HepG2 (cell line): Measurements from ENCODE around the gene ALOXE3. TPM values are rescaled to one million over a fixed set of nuclear protein-coding genes. Genes with fewer than 3 reads are reported as not detected.

Experiments used
- ATAC-seq: fragments of 200-7000 bp; cut with Tn5 transposase; 3 replicates; pipeline ENCODE4 v1.9.1; 2020; ENCODE audit warnings: mild to moderate bottlenecking, moderate library complexity
- BruUV-seq: library from RNA; stranded (reverse); fragments of 400-500 nt; replicated peaks from 2 replicates; lab custom pipeline; 2021; lab: Mats Ljungman, UMichigan
- CTCF ChIA-PET: fragments of 300-600 bp; formaldehyde crosslinking; extraction: SDS; loops from one replicate; lab custom pipeline; 2021; ENCODE audit warnings: low total read pairs, inconsistent platforms, low intra/inter-chr PET ratio; lab: Yijun Ruan, JAX
- POLR2A ChIA-PET: fragments of 350-600 bp; sonication (Branson Sonifier 250); formaldehyde crosslinking; loops from one replicate; lab custom pipeline; 2020; ENCODE audit warnings: antibody characterized with exemption, inconsistent platforms; lab: Yijun Ruan, JAX
- DNase-seq: peaks from one replicate; pipeline ENCODE4 v3.0.0-alpha.2; 2015; ENCODE audit warnings: low spot score
- FAIRE-seq: peaks from 3 replicates; lab custom pipeline; 2011; peaks lifted over from hg19 to GRCh38; lab: Jason Lieb, UNC
- H2AFZ ChIP-seq: one replicate; pipeline ENCODE4 v1.6.1; 2011; ENCODE audit warnings: low read length, inconsistent platforms
- H3K27ac ChIP-seq: fragments of 300-600 bp; 3 replicates; pipeline ENCODE4 v1.8.0; 2011; ENCODE audit warnings: mixed run types, mild to moderate bottlenecking, mixed read lengths, low read length, inconsistent platforms; ENCODE audit not compliant: insufficient read depth; ENCODE audit errors: extremely low read length
- H3K27me3 ChIP-seq, 2 experiments: fragments of 200-600 bp in 1 of 2; 2 replicates in 1 of 2; 3 replicates in 1 of 2; pipeline versions ENCODE4 v1.6.0 to v1.8.0; 2011; ENCODE audit warnings: low read length in 2 of 2, mild to moderate bottlenecking in 2 of 2, moderate library complexity in 2 of 2, inconsistent platforms in 1 of 2; ENCODE audit not compliant: insufficient read depth in 2 of 2, control insufficient read depth in 1 of 2
- H3K36me3 ChIP-seq, 2 experiments: fragments of 200-600 bp in 1 of 2; replicated peaks in 1 of 2; 2 replicates in 1 of 2; 3 replicates in 1 of 2; pipeline versions ENCODE4 v1.5.1 to v1.8.0; 2011; ENCODE audit warnings: low read length in 2 of 2, inconsistent platforms in 1 of 2; ENCODE audit not compliant: insufficient read depth in 2 of 2, control insufficient read depth in 1 of 2
- H3K4me1 ChIP-seq: 2 replicates; pipeline ENCODE4 v1.5.1; 2012; ENCODE audit warnings: low read length, inconsistent platforms; ENCODE audit not compliant: insufficient read depth
- H3K4me2 ChIP-seq: 2 replicates; pipeline ENCODE4 v1.6.0; 2011; ENCODE audit warnings: low read depth, low read length, inconsistent platforms
- H3K4me3 ChIP-seq, 3 experiments: fragments of 200-600 bp in 1 of 3; sonication (generic), shearing (Covaris generic) in 1 of 3; replicated peaks in 1 of 3; 2 replicates each; pipeline ENCODE4 v1.5.1; 2011 to 2016; ENCODE audit warnings: low read length in 3 of 3, inconsistent platforms in 2 of 3, low read depth in 2 of 3, mild to moderate bottlenecking in 2 of 3, control low read depth in 1 of 3, mixed read lengths in 1 of 3; ENCODE audit not compliant: insufficient read depth in 1 of 3
- H3K79me2 ChIP-seq: one replicate; pipeline ENCODE4 v1.6.1; 2011; ENCODE audit warnings: low read length, inconsistent platforms; ENCODE audit not compliant: insufficient read depth
- H3K9ac ChIP-seq: 2 replicates; pipeline ENCODE4 v1.6.0; 2011; ENCODE audit warnings: mild to moderate bottlenecking, low read depth, low read length, inconsistent platforms; ENCODE audit not compliant: insufficient read depth
- H3K9me3 ChIP-seq: 2 replicates; pipeline ENCODE4 v1.5.1; 2012; ENCODE audit warnings: mild to moderate bottlenecking, low read length
- H4K20me1 ChIP-seq: 2 replicates; pipeline ENCODE4 v1.6.0; 2011; ENCODE audit warnings: inconsistent platforms, mild to moderate bottlenecking, low read length, moderate library complexity; ENCODE audit not compliant: insufficient read depth
- ADNP ChIP-seq: sonication (generic); formaldehyde crosslinking; IDR thresholded peaks from 2 replicates; pipeline ENCODE4 v1.4.0; 2020; ENCODE audit warnings: missing genetic modification reagents
- JUNB ChIP-seq: sonication (generic); formaldehyde crosslinking; IDR thresholded peaks from 2 replicates; pipeline ENCODE4 v1.8.0; 2022; ENCODE audit warnings: missing genetic modification reagents, mild to moderate bottlenecking, borderline replicate concordance
- MED8 ChIP-seq: sonication (generic); formaldehyde crosslinking; IDR thresholded peaks from 2 replicates; pipeline ENCODE4 v1.8.1; 2023; ENCODE audit warnings: mild to moderate bottlenecking, missing genetic modification reagents; ENCODE audit not compliant: insufficient replicate concordance
- U2AF2 ChIP-seq: fragments of 200-400 bp; formaldehyde crosslinking; IDR thresholded peaks from 2 replicates; pipeline ENCODE4 v1.6.1; 2017; ENCODE audit warnings: low read depth, mild to moderate bottlenecking, low read length
- ZNF10 ChIP-seq: sonication (generic); formaldehyde crosslinking; IDR thresholded peaks from 2 replicates; pipeline ENCODE4 v1.4.0; 2020; ENCODE audit warnings: mild to moderate bottlenecking, low read depth, missing genetic modification reagents, borderline replicate concordance
- ZNF484 ChIP-seq: sonication (generic); formaldehyde crosslinking; IDR thresholded peaks from 2 replicates; pipeline ENCODE4 v1.5.1; 2020; ENCODE audit warnings: mild to moderate bottlenecking, low read depth, missing genetic modification reagents, borderline replicate concordance
- WGBS: methylation state at CpG from one replicate; pipeline ENCODE4 v1.1.6; 2017; ENCODE audit warnings: low lambda C conversion rate; 5-methylcytosine and 5-hydroxymethylcytosine counted together
- in situ Hi-C: cut with HindIII; loops from 2 replicates; pipeline ENCODE4 v1.10.0; 2017; ENCODE audit warnings: low pct_unique_long_range_greater_than_20kb; ENCODE audit not compliant: extremely low pct_ligation_motif_present
- intact Hi-C: fragments of 100-400 bp; cut with micrococcal nuclease; formaldehyde crosslinking; loops from one replicate; pipeline ENCODE4 v1.10.0; 2022; ENCODE audit not compliant: unreplicated experiment
- polyA plus RNA-seq, 8 experiments: library from polyadenylated mRNA; depleted of rRNA in 3 of 8; stranded (reverse) in 7 of 8; unstranded in 1 of 8; fragments of >200 nt; fragmentation: Illumina TruSeq in 4 of 8; extraction: Trizol in 4 of 8; gene quantifications; 2 replicates each; pipeline versions ENCODE4 v1.2.1 to v1.2.3, GENCODE V29; 2011 to 2016; ENCODE audit warnings: low read depth in 4 of 8, missing spikeins in 1 of 8, mixed read lengths in 1 of 8; ENCODE audit not compliant: insufficient read depth in 1 of 8
- total RNA-seq, 5 experiments: library from RNA; depleted of rRNA; stranded (reverse); fragments of >200 nt; fragmentation: Illumina TruSeq; extraction: Trizol; gene quantifications; 2 replicates each; pipeline ENCODE4 v1.2.3, GENCODE V29; 2016; ENCODE audit warnings: low read depth in 1 of 5
- TF ChIP-seq, protein P1 (sequence below): sonication (generic); formaldehyde crosslinking; IDR thresholded peaks from 2 replicates; pipeline ENCODE4 v1.5.1; 2020; ENCODE audit warnings: mild to moderate bottlenecking, missing genetic modification reagents, moderate library complexity
- TF ChIP-seq, protein P2 (sequence below): sonication (generic); formaldehyde crosslinking; IDR thresholded peaks from 2 replicates; pipeline ENCODE4 v1.5.1; 2020; ENCODE audit warnings: mild to moderate bottlenecking, missing genetic modification reagents, moderate library complexity

ALOXE3 gene
- total and polyA plus RNA-seq, 2 of the 13 experiments (the other 11 are each of a cell fraction or from before 2014, with no cell fraction given) = 0.07 TPM; not detected in 1

DNA sequence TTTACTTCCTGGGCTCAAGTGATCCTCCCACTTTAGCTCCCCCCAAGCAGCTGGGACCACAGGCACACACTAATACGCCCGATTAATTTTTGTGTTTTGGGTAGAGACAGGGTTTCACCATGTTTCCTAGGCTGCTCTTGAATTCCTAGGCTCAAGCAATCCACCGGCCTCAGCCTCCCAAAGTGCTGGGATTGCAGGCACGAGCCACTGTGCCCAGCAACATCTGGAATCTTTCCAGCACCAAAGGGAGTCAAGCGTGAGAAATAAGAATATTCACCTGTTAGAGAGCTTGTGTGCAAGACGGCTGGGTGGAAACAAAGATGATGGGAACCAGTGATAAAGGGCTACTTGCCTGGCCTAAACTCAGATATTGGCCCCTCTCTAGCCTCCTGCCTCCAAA lies 16.6 kb downstream of the ALOXE3 start (continued):
- TF ChIP-seq, protein P1, sequence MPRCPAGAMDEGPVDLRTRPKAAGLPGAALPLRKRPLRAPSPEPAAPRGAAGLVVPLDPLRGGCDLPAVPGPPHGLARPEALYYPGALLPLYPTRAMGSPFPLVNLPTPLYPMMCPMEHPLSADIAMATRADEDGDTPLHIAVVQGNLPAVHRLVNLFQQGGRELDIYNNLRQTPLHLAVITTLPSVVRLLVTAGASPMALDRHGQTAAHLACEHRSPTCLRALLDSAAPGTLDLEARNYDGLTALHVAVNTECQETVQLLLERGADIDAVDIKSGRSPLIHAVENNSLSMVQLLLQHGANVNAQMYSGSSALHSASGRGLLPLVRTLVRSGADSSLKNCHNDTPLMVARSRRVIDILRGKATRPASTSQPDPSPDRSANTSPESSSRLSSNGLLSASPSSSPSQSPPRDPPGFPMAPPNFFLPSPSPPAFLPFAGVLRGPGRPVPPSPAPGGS (CRISPR knock-in tag) = no peak
- TF ChIP-seq, protein P2, sequence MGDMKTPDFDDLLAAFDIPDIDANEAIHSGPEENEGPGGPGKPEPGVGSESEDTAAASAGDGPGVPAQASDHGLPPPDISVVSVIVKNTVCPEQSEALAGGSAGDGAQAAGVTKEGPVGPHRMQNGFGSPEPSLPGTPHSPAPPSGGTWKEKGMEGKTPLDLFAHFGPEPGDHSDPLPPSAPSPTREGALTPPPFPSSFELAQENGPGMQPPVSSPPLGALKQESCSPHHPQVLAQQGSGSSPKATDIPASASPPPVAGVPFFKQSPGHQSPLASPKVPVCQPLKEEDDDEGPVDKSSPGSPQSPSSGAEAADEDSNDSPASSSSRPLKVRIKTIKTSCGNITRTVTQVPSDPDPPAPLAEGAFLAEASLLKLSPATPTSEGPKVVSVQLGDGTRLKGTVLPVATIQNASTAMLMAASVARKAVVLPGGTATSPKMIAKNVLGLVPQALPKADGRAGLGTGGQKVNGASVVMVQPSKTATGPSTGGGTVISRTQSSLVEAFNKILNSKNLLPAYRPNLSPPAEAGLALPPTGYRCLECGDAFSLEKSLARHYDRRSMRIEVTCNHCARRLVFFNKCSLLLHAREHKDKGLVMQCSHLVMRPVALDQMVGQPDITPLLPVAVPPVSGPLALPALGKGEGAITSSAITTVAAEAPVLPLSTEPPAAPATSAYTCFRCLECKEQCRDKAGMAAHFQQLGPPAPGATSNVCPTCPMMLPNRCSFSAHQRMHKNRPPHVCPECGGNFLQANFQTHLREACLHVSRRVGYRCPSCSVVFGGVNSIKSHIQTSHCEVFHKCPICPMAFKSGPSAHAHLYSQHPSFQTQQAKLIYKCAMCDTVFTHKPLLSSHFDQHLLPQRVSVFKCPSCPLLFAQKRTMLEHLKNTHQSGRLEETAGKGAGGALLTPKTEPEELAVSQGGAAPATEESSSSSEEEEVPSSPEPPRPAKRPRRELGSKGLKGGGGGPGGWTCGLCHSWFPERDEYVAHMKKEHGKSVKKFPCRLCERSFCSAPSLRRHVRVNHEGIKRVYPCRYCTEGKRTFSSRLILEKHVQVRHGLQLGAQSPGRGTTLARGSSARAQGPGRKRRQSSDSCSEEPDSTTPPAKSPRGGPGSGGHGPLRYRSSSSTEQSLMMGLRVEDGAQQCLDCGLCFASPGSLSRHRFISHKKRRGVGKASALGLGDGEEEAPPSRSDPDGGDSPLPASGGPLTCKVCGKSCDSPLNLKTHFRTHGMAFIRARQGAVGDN (CRISPR knock-in tag) = no peak
- no peak for TF ChIP-seq ADNP
- TF ChIP-seq ZNF484 (CRISPR knock-in tag) = no peak
- TF ChIP-seq MED8 (CRISPR knock-in tag) = no peak

DNA sequence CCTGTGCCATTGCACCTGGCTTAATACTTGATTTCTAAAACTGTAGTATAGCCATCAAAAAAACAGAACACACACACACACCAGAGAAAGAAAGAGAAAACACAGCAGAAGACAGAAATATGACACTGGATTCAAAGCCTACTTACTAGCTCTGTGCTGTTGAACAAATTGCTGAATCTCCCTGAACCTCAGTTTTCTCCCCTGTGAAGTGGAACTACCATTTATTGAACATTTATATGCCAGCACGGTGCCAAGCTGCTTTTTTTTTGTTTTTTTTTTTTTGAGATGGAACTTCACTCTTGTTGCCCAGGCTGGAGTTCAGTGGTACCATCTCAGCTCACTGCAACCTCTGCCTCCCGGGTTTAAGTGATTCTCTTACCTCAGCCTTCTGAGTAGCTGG lies 17.6 kb downstream of the ALOXE3 start:
- ATAC-seq = no peak
- ChIA-PET POLR2A (no interaction called here), CTCF (no interaction called here)
- DNase-seq = no peak
- no peak for FAIRE-seq
- TF ChIP-seq JUNB (CRISPR knock-in tag) = no peak
- TF ChIP-seq U2AF2 = no peak
- no peak for TF ChIP-seq ZNF10
- in situ Hi-C loops (no loop called here), intact Hi-C loops (no loop called here)
- H3K9ac ChIP-seq = no peak overlapping the region
- H3K4me1 ChIP-seq = no peaks in the 10 kb centered on the region; the same call in 1 of the 2 replicates
- H3K36me3 ChIP-seq = no peaks in the 10 kb centered on the region
- WGBS = 24% methylated on average over 2 of the region's 2 CpGs
- no peaks in the 10 kb centered on the region for H3K9me3 ChIP-seq
- H3K4me3 ChIP-seq = no peak overlapping the region
- BruUV-seq = no TSS peak
- no peak overlapping the region for H3K4me2 ChIP-seq
- H2AFZ ChIP-seq = no peak overlapping the region
- H3K79me2 ChIP-seq = no peaks in the 10 kb centered on the region
- no peak overlapping the region for H3K27ac ChIP-seq
- no peaks in the 10 kb centered on the region for H4K20me1 ChIP-seq
- peaks cover 6 to 54% of the 10 kb centered on the region in 2 experiments for H3K27me3 ChIP-seq
